Testis (tissue), 3 donors: ENCODE data around the gene SYNDIG1. TPM values are rescaled to one million over a fixed set of nuclear protein-coding genes. Genes with fewer than 3 reads are reported as not detected.

ENCODE experiments used
- DNase-seq: peaks from one replicate; pipeline ENCODE4 v3.0.0-alpha.2; 2019
- H3K27ac ChIP-seq, 2 donors: fragments of 200-600 bp; sonication (generic); one replicate each; pipeline ENCODE4 v1.5.1; 2019
- H3K27me3 ChIP-seq: fragments of 200-600 bp; sonication (generic); one replicate; pipeline ENCODE4 v1.5.1; 2019
- H3K36me3 ChIP-seq: fragments of 200-600 bp; sonication (generic); one replicate; pipeline ENCODE4 v1.5.1; 2017; ENCODE audit warnings: low read depth; ENCODE audit errors: missing control alignments
- H3K4me1 ChIP-seq: fragments of 200-600 bp; sonication (generic); one replicate; pipeline ENCODE4 v1.5.1; 2019
- H3K4me3 ChIP-seq, 2 donors: fragments of 200-600 bp; sonication (generic); one replicate each; pipeline ENCODE4 v1.5.1; 2017 to 2019
- H3K9me3 ChIP-seq: fragments of 200-600 bp; sonication (generic); one replicate; pipeline ENCODE4 v1.5.1; 2017
- POLR2A ChIP-seq: fragments of 450-650 bp; IDR thresholded peaks from one replicate; pipeline ENCODE4 v1.6.1; 2017; ENCODE audit warnings: antibody characterized with exemption, mild to moderate bottlenecking, moderate library complexity
- WGBS, 2 donors: methylation state at CpG; one replicate each; pipeline ENCODE4 v1.1.5; 2018; 5-methylcytosine and 5-hydroxymethylcytosine counted together
- intact Hi-C: fragments of 100-400 bp; cut with DNase I; formaldehyde crosslinking; loops from one replicate; pipeline ENCODE4 v1.15.1; 2023; ENCODE audit warnings: low total_unique reads
- polyA plus RNA-seq: library from polyadenylated mRNA; stranded (reverse); fragments of 350-450 nt; fragmentation: Illumina TruSeq; extraction: RNeasy Lipid Tissue Mini Kit (QIAGEN cat#74804); gene quantifications from one replicate; pipeline ENCODE4 v1.2.3, GENCODE V29; 2014; ENCODE audit warnings: low read depth, low replicate concordance; ENCODE audit not compliant: insufficient read depth
- total RNA-seq, 2 donors: library from RNA; depleted of rRNA; stranded (reverse); fragments of >200 nt; gene quantifications; one replicate each; pipeline ENCODE4 v1.2.3, GENCODE V29; 2016
- TF ChIP-seq, protein P1 (sequence below), 3 experiments: fragments of 450-650 bp in 2 of 3; fragments of 200-600 bp in 1 of 3; sonication (generic) in 1 of 3; IDR thresholded peaks; one replicate each; pipeline ENCODE4 v1.5.1; 2016 to 2019; ENCODE audit warnings: antibody characterized with exemption in 3 of 3, mild to moderate bottlenecking in 2 of 3, moderate library complexity in 1 of 3

SYNDIG1 gene
- total and polyA plus RNA-seq, 3 donors from 2014 or later = 2.1 to 3.2 (median 2.8) TPM

DNA sequence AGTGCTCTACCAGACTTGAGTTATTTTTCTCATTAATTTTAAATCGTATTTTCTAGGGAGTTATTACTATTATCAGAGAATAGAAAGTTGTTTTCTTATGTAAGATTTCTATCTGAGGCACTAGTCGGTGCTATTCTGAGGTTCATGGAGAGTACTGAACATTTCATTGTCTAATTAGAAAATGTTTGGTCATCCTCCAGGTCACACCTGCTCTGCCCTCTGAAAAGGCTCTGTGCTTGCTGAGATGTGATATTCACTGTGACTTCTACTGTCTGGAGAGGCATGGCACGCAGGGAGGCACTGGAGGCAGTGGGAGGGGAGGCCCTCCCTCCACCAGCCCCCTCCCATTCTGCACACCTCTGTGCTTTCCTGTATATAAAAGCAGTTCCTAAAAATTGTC, 3.0 kb downstream of the SYNDIG1 start:
- no peak for DNase-seq
- WGBS, 2 donors = 84% methylated on average over 3 of the region's 3 CpGs
- no peaks in the 10 kb centered on the region for H3K27me3 ChIP-seq
- intact Hi-C loops = no loop called here
- H3K4me1 ChIP-seq = peaks cover 10% of the 10 kb centered on the region
- H3K9me3 ChIP-seq = no peaks in the 10 kb centered on the region
- no peak overlapping the region for H3K4me3 ChIP-seq
- H3K27ac ChIP-seq = no peak overlapping the region
- H3K36me3 ChIP-seq = no peaks in the 10 kb centered on the region
- no peak for TF ChIP-seq POLR2A
- TF ChIP-seq, protein P1, sequence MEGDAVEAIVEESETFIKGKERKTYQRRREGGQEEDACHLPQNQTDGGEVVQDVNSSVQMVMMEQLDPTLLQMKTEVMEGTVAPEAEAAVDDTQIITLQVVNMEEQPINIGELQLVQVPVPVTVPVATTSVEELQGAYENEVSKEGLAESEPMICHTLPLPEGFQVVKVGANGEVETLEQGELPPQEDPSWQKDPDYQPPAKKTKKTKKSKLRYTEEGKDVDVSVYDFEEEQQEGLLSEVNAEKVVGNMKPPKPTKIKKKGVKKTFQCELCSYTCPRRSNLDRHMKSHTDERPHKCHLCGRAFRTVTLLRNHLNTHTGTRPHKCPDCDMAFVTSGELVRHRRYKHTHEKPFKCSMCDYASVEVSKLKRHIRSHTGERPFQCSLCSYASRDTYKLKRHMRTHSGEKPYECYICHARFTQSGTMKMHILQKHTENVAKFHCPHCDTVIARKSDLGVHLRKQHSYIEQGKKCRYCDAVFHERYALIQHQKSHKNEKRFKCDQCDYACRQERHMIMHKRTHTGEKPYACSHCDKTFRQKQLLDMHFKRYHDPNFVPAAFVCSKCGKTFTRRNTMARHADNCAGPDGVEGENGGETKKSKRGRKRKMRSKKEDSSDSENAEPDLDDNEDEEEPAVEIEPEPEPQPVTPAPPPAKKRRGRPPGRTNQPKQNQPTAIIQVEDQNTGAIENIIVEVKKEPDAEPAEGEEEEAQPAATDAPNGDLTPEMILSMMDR (IDR thresholded peaks at IDR 0.05) = no peak

DNA sequence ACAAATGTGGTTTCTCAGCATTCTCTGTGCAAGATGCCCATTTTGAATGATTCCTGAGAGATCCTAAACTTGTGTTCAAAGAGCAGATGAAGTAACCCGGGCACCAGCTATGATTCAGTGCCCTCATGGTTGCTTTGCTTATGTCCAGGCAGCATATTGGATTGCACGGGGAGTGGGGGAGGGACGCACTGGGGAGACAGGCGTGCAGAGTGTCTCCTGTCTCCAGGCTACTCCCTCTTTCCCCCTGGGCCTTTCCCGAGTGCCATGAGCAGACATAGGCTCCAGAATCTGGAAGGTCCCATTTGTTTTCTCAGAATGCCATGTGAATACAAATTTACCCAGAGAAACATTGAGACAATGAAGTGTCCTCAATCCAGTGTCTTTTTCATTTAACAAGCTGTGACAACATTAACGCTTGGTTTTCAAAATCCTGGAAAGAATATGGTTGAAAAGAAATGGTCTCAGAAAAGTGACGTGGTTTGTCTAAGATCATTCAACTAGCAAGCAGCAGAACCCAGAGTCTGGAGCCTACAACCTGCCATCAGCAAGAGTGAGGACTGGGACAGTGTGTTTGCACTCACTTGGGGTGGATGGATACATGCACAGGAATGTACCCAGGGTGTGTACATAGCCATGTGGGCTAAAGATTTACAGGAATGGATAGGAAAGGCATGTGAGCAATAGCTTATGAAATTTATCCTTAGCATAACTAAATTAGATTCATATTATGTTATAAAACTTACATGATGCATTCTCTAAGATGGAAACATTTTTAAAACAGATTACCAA, 4.2 kb downstream of the SYNDIG1 start:
- Histone ChIP-seq H3K27ac (no peak overlapping the region), H3K27me3 (no peaks in the 10 kb centered on the region), H3K36me3 (no peaks in the 10 kb centered on the region), H3K9me3 (no peaks in the 10 kb centered on the region), H3K4me3 (no peak overlapping the region), H3K4me1 (peaks cover 10% of the 10 kb centered on the region)
- intact Hi-C loops = no loop called here
- DNase-seq = no peak
- TF ChIP-seq, protein P1 (IDR thresholded peaks at IDR 0.05) = no peak
- TF ChIP-seq POLR2A = no peak
- 72 to 82% methylated on average over 7 of the region's 7 CpGs for WGBS, 2 donors

DNA sequence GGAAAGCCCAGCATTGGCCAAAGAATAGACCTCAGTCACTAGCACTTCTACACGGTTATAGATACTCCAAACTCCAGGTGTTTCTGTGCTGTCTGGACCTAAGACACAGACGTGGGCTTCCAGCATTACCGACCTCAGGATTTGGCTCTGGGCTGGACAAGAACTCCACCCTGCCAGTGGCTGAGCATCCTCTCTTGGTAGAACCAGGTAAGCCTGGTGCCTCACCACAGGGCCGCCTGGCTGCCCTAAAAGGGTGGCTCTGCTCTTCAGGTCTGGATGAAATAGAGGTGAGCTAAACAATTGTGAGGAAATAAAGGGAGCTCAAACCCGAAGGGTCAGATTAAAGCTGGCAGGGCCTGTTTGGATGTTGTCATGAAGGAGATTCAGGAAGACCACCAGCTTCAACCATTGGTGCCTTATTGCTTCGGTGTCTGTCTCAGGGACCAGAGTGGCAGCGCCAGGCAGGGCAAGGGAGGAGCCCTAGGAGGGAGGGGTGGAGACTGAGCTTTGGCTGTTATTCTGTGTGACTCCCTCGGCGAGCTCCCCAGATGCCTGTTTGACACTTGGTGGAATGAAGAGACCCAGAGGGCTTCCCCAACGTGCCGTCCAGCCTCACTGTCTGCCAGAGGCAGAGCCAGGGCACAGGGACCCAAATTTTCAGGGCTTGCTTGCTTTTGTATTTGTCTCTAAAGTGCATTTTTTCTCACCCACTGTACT, 8.6 kb downstream of the SYNDIG1 start:
- Histone ChIP-seq H3K4me1 (no peaks in the 10 kb centered on the region), H3K27ac (no peak overlapping the region), H3K36me3 (no peaks in the 10 kb centered on the region), H3K9me3 (no peaks in the 10 kb centered on the region), H3K4me3 (no peak overlapping the region), H3K27me3 (no peaks in the 10 kb centered on the region)
- TF ChIP-seq POLR2A = no peak
- TF ChIP-seq, protein P1 (IDR thresholded peaks at IDR 0.05) = no peak
- DNase-seq = no peak
- WGBS, 2 donors = 77 to 80% methylated on average over 11 of the region's 11 CpGs
- intact Hi-C loops = no loop called here

DNA sequence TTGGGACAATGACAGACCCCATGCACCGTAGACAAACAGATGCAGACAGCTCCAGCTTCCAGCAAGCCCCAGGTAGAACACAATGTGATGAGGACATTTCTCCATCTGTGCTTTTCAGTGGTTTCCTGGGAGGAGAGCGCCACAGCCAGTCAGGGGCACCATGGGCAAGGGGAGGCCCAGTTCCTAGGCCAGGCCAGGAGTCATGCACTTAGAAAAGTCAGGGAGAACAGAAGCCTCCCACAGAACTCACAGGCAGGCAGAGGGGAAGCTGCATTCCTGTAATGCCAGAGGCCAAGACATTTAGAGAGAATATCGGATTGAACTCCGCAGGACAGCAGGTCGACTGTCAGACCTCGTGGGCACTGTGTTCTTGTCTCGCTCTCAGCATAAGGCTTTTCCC, 9.2 kb downstream of the SYNDIG1 start:
- Histone ChIP-seq H3K27me3 (no peaks in the 10 kb centered on the region), H3K4me1 (no peaks in the 10 kb centered on the region), H3K27ac (no peak overlapping the region), H3K4me3 (no peak overlapping the region), H3K9me3 (no peaks in the 10 kb centered on the region), H3K36me3 (no peaks in the 10 kb centered on the region)
- DNase-seq = no peak
- TF ChIP-seq, protein P1 (IDR thresholded peaks at IDR 0.05) = no peak
- no peak for TF ChIP-seq POLR2A
- WGBS, 2 donors = 82 to 94% methylated on average over 7 of the region's 7 CpGs
- intact Hi-C loops = no loop called here
